Gastrocnemius medialis (tissue), 4 donors: ENCODE data around the gene CLPX.

Source experiments
- CTCF ChIP-seq, 5 experiments: fragments of 450-650 bp in 3 of 5; fragments of 200-600 bp in 2 of 5; sonication (generic) in 2 of 5; IDR thresholded peaks in 4 of 5; conservative IDR thresholded peaks in 1 of 5; 1 replicate in 4 of 5; 2 replicates in 1 of 5; pipeline ENCODE4 v1.5.1; 2016 to 2019; ENCODE audit warnings: antibody characterized with exemption in 5 of 5, mild to moderate bottlenecking in 3 of 5, moderate library complexity in 3 of 5
- POLR2A ChIP-seq, 2 donors: fragments of 450-650 bp; IDR thresholded peaks; one replicate each; pipeline ENCODE4 v1.6.1; 2017; ENCODE audit warnings: antibody characterized with exemption in 2 of 2, mild to moderate bottlenecking in 2 of 2, moderate library complexity in 2 of 2

DNA sequence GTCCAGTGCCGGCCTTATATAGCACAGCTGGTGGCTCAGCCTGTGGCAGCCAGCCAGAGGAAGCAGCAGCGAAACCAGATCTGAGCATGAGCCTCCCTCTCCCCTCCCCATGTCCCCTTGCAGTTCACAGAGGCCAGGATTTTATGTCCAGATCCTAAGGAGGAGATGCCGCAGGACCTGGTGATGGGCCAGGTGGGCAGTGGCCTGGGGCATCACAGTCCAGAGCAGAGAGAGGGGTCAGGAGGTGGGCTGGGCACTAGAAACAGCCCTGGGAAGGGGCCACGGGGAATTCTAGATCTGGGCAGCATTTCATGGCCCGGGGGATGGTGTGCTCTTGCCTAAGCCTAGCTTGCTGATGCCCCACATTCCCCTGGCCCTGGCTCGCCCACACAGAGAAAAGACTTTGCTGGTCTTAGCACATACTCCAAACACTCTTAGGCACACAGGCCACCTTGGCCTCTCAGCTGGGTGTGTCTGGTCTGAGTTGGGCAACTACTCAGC, 26.4 kb upstream of the CLPX start:
- TF ChIP-seq CTCF (IDR thresholded peaks at IDR 0.05 in 4 of 5, conservative IDR thresholded peaks at IDR 0.05 in 1 of 5) (no peak), POLR2A (IDR thresholded peaks at IDR 0.05) (no peak)
